ENCODE results near the gene CNTN4.

- TF ChIP-seq POLR2A (IDR thresholded peaks at IDR 0.05) (no peak), CTCF (IDR thresholded peaks at IDR 0.05) (no peak), EP300 (IDR thresholded peaks at IDR 0.05) (no peak)
Measured at GRCh38 chr3:2172561-2173171, 74.0 kb downstream of the CNTN4 start.

Data from ovary (tissue), 3 donors.